Gastroesophageal sphincter (tissue), 3 donors: Measurements from ENCODE around the gene EXOC6B.

Source experiments
- CTCF ChIP-seq, 4 experiments: fragments of 200-600 bp in 2 of 4; fragments of 450-650 bp in 2 of 4; sonication (generic) in 1 of 4; IDR thresholded peaks; one replicate each; pipeline ENCODE4 v1.5.1; 2017 to 2019; ENCODE audit warnings: antibody characterized with exemption in 4 of 4, mild to moderate bottlenecking in 2 of 4, moderate library complexity in 2 of 4
- EP300 ChIP-seq: sonication (generic); formaldehyde crosslinking; IDR thresholded peaks from one replicate; pipeline ENCODE4 v1.6.1; 2017; ENCODE audit warnings: antibody characterized with exemption, mild to moderate bottlenecking
- POLR2A ChIP-seq, 2 donors: fragments of 450-650 bp; IDR thresholded peaks; one replicate each; pipeline ENCODE4 v1.6.1; 2017; ENCODE audit warnings: antibody characterized with exemption in 2 of 2, mild to moderate bottlenecking in 2 of 2, moderate library complexity in 1 of 2

GRCh38 chr2:72141881-72142451, 683.9 kb downstream of the EXOC6B start:
- TF ChIP-seq POLR2A (IDR thresholded peaks at IDR 0.05) (no peak), CTCF (IDR thresholded peaks at IDR 0.05) (no peak), EP300 (no peak)
